Activated T-cell treated with anti-CD3 and anti-CD28 coated beads for 4 hours (primary cell): Measurements from ENCODE around the gene USE1.

Experiments used
- DNase-seq: peaks from one replicate; pipeline ENCODE4 v3.0.0-alpha.2; 2020

The USE1 gene

DNA sequence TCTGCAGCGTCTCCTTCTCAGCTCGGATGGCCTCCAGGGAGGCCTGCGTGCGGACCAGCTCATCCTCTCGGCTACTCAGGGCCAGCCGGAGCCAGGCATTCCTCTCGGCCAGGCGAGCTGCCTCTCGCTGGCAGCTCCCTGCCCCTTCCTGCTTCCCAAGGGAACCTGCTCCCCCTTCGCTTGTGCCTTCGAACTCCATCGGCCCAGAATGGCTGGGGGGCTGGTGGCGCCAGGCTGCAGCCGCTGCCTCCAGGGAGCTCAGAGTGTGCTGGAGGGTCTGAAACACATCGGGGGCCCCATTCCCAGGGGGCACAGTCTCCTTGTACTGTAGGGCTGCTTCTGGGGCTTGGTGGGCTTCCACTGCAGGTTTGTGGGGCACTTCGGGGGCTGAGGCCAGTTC lies 47.4 kb downstream of the USE1 start:
- DNase-seq = no peak

DNA sequence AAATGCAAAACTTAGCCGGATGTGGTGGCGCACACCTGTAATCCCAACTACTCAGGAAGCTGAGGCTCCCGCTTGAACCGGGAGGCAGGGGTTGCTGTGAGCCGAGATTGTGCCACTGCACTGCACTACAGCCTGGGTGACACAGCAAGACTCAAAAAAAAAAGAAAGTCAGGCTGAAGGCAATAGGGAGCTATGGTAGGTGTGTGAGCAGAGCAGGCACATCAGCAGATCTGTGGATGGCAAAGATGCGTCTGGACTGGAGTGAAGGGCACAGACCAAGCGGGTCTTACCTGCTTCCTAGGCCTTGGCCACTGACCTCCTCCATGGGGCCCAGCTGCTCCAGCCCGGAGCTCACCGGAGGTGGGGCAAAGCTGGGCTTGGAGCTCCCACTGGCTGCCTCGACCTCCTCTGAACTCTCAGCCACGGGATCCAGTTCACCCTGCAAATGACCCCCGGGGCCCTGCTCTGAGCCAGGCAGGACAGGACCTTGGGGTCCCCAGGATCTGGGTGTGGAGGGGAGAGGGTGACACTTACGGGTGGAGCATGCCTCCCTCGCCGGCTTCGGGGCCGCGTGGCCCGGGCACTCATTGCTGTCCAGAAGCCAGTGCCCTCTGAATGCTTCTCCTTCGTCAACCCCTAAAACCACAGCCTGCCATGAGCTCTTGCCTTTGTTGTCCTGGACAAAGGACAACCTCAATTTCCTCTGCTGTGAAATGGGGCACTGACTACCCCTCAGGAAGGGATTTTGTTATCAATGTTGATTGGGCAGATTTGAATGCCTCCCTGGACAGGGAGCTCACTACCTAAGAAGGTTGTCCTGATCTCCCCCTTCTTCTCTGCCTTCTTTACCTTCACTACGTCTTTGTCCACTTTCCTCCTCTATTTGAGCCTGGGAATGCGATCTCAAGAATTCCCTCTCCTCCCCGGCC lies 48.8 kb downstream of the USE1 start:
- no peak for DNase-seq

DNA sequence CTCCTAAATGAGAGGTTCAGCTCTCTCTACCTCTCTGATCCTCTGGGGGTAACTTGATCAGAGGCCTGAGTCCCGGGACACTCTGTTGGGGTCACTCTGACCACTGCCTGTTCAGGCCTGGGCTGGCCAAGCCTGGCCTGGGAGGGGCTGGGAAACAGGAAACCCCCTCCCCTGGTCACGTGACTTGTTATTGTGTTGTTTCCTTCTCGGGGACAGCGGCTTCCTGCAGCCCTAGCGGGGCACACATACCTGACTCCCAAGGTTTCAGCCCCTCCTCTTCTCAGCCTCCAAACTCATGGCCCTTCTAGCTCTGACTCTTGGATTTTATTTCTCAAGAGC lies 49.5 kb downstream of the USE1 start, which contains the start of gene USHBP1:
Gene USHBP1 (minus strand): TSS at position 105 of the 339 bp plus-strand sequence. CDS start 446 bp downstream, outside the sequence.
- DNase-seq = no peak

DNA sequence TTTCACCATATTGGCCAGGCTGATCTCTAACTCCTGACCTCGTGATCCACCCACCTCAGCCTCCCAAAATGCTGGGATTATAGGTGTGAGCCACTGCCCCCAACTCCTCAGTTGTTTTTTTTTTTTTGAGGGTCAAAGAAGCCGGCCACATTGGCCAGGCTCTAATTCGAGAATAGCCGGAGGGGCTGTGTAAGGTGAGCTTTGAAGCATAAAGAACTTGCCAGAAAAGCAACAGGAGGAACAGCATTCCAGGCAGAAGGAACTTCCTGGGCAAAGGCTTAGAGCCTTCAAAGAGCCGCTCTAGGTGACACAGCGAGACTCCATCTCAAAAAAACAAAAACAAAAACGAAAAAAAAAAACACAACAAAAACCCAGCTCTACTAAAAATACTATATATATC lies 50.9 kb downstream of the USE1 start:
- no peak for DNase-seq

DNA sequence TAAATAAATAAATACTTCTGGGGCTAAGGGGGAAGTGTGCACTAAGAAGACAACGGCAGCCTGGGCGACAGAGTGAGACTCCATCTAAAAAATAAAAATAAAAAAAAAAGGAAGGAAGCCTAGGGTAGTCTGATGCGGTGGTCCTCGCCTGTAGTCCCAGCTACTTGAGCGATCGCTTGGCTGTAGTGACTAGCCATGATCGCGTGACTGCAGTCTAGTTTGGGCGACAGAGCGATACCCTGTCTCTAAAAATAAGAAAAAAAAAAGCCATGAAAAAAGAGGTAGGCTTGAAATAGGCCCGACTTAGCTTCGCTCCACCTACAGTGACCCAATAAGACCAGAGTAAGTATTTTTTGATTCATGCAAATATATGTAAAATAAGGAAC lies 51.4 kb downstream of the USE1 start:
- no peak for DNase-seq

DNA sequence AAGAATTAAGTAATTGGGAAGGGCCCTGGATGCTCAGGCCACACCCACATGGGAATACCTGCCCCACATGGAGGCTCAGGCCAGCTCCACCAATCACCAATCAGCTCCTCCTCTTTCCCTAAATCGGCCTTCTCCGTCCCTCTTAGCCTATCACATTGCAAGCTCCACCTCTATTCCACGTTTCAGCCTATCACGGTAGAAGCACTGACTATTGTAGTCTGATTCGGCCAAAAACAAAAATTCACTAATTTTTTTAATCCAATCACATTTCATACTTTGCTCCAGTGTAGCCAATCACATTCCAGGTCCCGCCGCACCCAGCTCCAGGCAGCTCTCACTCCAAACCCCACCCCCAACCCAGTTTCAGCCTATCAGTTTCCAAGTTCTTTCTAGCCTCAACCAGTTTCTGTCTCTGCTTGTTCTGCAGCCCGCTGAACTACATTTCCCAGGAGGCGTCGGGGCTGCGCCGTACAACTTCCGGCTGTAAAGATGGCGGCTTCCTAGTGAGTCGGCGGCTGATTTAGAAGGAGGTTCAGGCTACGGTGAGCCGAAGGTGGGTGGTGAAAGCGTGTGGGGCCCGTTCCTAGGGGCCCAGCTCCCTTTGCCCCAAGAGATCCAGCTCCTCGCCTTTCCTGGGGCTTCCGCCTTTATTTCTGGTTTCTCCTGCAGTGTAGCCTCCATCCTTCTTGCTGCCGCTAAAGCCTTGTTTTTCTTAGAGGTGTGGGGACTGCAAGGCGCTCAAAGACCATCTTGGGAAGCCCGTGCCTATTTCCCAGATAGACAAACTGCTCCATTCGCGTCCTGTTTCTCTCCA lies 52.0 kb downstream of the USE1 start, which contains the start of gene BABAM1:
Gene BABAM1 (plus strand): TSS at position 469 of the 814 bp plus-strand sequence. CDS start 1,364 bp downstream, outside the sequence.
- peak; percentile 88 for DNase-seq

DNA sequence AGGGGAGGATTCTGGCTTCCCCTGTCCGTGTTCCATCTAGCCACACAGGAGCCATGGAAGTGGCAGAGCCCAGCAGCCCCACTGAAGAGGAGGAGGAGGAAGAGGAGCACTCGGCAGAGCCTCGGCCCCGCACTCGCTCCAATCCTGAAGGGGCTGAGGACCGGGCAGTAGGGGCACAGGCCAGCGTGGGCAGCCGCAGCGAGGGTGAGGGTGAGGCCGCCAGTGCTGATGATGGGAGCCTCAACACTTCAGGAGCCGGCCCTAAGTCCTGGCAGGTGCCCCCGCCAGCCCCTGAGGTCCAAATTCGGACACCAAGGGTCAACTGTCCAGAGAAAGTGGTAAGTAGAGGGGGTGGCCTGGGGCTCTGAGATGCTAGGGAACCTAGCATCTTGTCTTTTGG lies 53.6 kb downstream of the USE1 start:
- no peak for DNase-seq
